ENCODE results near the gene PELI3.

DNA sequence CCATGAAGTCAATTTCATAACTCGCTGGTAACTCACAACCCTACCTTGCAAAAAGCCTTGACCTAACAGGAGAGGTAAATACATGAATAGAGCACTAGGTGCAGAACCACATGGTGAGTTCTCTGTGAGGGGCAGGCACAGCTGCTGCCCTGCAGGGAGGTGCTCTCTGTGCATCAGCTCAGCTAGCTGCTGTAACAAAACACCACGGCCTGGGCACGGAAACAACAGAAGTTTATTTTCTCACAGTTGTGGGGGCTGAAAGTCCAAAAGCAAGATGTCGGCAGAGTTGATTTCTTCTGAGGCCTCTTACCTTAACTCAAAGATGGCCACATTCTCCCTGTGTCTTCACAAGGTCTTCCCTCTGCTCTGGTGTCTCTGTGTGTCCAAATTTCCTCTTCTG lies 15.0 kb upstream of the PELI3 start:
- TF ChIP-seq, protein P1, sequence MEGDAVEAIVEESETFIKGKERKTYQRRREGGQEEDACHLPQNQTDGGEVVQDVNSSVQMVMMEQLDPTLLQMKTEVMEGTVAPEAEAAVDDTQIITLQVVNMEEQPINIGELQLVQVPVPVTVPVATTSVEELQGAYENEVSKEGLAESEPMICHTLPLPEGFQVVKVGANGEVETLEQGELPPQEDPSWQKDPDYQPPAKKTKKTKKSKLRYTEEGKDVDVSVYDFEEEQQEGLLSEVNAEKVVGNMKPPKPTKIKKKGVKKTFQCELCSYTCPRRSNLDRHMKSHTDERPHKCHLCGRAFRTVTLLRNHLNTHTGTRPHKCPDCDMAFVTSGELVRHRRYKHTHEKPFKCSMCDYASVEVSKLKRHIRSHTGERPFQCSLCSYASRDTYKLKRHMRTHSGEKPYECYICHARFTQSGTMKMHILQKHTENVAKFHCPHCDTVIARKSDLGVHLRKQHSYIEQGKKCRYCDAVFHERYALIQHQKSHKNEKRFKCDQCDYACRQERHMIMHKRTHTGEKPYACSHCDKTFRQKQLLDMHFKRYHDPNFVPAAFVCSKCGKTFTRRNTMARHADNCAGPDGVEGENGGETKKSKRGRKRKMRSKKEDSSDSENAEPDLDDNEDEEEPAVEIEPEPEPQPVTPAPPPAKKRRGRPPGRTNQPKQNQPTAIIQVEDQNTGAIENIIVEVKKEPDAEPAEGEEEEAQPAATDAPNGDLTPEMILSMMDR (IDR thresholded peaks at IDR 0.05) = no peak
- no peak for TF ChIP-seq EZH2 (IDR thresholded peaks at IDR 0.05; ENCODE audit: borderline replicate concordance, insufficient read depth, low read depth, low read length, poor library complexity, severe bottlenecking)
